Epithelial cell of esophagus (primary cell): Measurements from ENCODE around the gene SMPD2.
"Not testable (repeated sequence)": the region's sequence is repeated elsewhere in the genome, so short reads cannot be mapped to it uniquely, and the experiment has no call there.

Source experiments
- DNase-seq: peaks from one replicate; pipeline ENCODE4 v3.0.0; 2010; ENCODE audit warnings: low read depth
- H3K4me3 ChIP-seq: 2 replicates; pipeline ENCODE4 v1.5.1; 2011; ENCODE audit warnings: mild to moderate bottlenecking, low read length, control low read depth
- TF ChIP-seq, protein P1 (sequence below): IDR thresholded peaks from 2 replicates; pipeline ENCODE4 v1.5.1; 2011; ENCODE audit warnings: low read depth, mild to moderate bottlenecking, low read length, control low read depth, inconsistent platforms; ENCODE audit not compliant: insufficient read depth; ENCODE audit errors: missing control alignments

The SMPD2 gene

DNA sequence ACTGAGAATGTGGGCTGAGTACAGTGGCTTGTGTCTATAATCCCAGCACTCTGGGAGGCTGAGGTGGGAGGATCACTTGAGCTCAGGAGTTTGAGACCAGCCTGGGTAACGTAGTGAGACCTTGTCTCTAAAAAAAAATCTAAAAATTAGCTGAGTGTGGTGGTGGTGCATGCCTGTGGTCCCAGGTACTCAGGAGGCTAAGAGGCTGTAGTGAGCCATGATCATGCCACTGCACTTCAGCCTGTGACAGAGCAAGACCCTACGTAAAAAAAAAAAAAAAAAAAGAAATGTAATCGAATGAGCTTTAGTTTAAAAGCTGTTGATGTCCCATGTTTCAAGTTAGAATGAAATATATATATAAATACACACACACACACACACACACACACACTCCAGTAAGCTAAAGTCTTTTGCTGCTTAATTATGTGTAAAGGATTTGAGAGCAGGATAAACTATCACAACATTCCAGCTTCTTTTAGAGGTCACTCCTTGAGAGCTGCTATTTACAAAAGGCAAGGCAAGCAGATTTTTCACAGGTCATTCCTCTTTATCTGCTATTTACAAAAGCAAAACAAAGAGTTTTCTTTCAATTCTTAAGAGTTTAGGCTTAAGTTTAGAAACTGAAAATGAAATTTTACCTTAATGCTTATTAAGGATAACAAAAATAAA, 19.8 kb downstream of the SMPD2 start:
- TF ChIP-seq, protein P1, sequence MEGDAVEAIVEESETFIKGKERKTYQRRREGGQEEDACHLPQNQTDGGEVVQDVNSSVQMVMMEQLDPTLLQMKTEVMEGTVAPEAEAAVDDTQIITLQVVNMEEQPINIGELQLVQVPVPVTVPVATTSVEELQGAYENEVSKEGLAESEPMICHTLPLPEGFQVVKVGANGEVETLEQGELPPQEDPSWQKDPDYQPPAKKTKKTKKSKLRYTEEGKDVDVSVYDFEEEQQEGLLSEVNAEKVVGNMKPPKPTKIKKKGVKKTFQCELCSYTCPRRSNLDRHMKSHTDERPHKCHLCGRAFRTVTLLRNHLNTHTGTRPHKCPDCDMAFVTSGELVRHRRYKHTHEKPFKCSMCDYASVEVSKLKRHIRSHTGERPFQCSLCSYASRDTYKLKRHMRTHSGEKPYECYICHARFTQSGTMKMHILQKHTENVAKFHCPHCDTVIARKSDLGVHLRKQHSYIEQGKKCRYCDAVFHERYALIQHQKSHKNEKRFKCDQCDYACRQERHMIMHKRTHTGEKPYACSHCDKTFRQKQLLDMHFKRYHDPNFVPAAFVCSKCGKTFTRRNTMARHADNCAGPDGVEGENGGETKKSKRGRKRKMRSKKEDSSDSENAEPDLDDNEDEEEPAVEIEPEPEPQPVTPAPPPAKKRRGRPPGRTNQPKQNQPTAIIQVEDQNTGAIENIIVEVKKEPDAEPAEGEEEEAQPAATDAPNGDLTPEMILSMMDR = no peak
- no peak for DNase-seq

GRCh38 chr6:109461205-109461604, 20.7 kb downstream of the SMPD2 start:
- H3K4me3 ChIP-seq, DNase-seq: not testable (repeated sequence)

More for the DNA sequence above, 19.8 kb downstream of the SMPD2 start:
- no peak overlapping the region for H3K4me3 ChIP-seq

DNA sequence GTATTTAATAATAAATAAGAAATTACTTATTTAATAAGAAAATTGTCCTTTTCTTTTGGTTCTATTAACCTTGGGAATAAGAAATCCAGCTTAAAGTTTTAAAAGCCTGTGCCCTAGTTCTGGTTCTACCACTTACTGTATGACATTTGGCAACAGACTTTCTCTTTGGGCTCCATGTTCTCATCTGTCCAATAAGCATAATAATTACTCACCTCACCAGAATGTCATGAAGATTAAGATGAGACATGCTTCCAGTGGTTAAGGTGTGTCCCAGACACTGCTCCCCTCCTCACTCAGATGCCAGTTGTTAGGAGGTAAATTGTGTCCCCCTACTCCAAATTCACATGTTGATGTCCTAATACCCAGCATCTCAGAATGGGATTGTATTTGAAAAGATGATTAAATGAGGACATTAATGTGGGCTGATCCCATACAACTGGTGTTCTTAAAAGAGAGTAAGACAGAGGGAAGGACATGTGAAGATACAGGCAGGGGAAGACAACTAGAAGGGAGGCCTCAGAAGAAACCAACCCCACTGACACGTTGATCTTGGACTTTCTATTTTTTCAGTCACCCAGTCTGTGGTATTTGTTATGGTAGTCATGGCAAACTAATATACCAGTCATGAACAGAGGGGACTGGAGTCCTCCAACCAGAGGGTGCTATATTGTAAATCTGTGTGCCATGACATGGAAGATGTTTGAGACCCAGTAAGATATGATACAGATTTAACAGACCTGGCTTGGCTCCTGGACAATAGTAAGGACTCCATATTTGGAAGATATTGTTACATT, 21.4 kb downstream of the SMPD2 start:
- TF ChIP-seq, protein P1 = no peak
- DNase-seq = peak; percentile 87
- no peak overlapping the region for H3K4me3 ChIP-seq

- DNase-seq = no peak
- H3K4me3 ChIP-seq = no peak overlapping the region
- TF ChIP-seq, protein P1 = no peak
These were observed 25.2 kb downstream of the SMPD2 start for GRCh38 chr6:109465772-109466171.

DNA sequence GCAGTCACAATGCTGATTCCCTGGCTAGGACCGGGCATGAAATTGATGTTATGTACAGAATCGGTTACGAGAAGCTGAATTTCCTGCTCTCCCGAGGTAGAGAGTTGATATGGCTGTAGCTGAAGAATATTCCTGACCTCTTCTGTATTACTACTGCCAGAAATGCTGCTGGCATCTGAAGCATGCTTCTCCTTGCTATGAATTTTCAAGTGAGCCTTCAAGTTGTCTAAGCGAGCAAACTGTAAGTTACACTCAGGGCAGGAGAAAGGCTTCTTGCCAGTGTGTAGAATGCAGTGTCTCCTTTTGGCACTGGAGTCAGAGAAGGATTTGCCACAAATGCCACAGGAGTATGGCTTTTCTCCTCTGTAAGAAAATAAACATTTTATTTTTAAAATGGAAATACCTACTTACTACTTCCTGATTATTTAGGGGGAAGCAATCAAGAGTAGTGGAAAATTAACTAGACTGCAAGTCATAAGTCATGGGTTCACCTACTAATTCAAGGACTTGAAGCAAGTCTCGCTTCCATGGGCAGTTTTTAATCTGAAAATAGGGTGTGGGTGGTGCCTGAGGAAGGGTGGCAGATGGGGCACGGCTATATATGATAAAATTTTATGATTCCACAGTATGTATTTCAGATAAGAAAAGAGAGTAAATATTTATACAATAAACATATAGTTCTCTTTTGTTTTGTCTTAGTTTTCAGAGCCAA, 25.8 kb downstream of the SMPD2 start:
- no peak for DNase-seq

GRCh38 chr6:109467696-109468095, 27.2 kb downstream of the SMPD2 start:
- no peak overlapping the region for H3K4me3 ChIP-seq
- TF ChIP-seq, protein P1 = no peak
- no peak for DNase-seq

More for the DNA sequence above, 25.8 kb downstream of the SMPD2 start:
- H3K4me3 ChIP-seq = no peak overlapping the region
- TF ChIP-seq, protein P1 = no peak

- TF ChIP-seq, protein P1 = no peak
These were observed 29.2 kb downstream of the SMPD2 start for GRCh38 chr6:109469591-109470189.

More at GRCh38 chr6:109469591-109470189, 29.2 kb downstream of the SMPD2 start:
- DNase-seq = no peak
- H3K4me3 ChIP-seq = no peak overlapping the region
